ENCODE results near the gene SLC7A1. TPM values are rescaled to one million over a fixed set of nuclear protein-coding genes. Genes with fewer than 3 reads are reported as not detected.
A peak's percentile ranks its signal among the peaks of the same experiment; 100 is the strongest.

SLC7A1 gene
- total RNA-seq, 6 donors from 2014 or later, result 2.1 to 38.0 (median 21.5) TPM

DNA sequence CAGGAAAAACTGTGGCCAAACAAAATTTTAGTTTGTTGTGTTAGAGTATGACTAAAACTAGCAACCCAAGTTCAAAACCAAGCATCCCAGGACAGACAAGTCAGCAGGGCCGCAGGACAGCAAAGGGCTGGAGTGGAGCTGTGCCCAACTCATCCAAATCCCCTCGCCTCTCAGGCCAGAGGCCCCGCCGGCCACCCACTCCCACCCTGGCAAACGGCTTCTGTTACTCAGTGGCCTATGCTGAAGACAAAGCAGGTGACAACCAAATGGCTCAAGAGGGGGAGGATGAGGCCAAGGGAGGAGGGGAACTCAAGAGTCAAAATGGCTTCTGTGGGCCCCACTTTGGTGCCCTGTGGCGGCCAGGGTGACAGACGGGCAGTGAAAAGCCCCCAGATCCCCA lies 69.7 kb downstream of the SLC7A1 start:
- H3K4me3 ChIP-seq, result no peak overlapping the region
- DNase-seq (no peak), ATAC-seq (ENCODE audit: low FRiP score in 2 of 2) (no peak)
- H3K4me1 ChIP-seq, result no peaks in the 10 kb centered on the region
- peaks cover 0 to 35% (median 9%) of the 10 kb centered on the region in 4 donors for H3K36me3 ChIP-seq
- H3K27ac ChIP-seq, result no peak overlapping the region
- no peak for TF ChIP-seq EP300 (IDR thresholded peaks at IDR 0.05)
- TF ChIP-seq CTCF (IDR thresholded peaks at IDR 0.05), result no peak
- TF ChIP-seq POLR2AphosphoS5 (IDR thresholded peaks at IDR 0.05), result no peak
- no peak for TF ChIP-seq POLR2A (IDR thresholded peaks at IDR 0.05)
- no peaks in the 10 kb centered on the region for H3K27me3 ChIP-seq
- WGBS, 2 donors, result 80 to 97% methylated on average over 4 to 7 of the region's 7 CpGs
- H3K9me3 ChIP-seq, result no peaks in the 10 kb centered on the region

DNA sequence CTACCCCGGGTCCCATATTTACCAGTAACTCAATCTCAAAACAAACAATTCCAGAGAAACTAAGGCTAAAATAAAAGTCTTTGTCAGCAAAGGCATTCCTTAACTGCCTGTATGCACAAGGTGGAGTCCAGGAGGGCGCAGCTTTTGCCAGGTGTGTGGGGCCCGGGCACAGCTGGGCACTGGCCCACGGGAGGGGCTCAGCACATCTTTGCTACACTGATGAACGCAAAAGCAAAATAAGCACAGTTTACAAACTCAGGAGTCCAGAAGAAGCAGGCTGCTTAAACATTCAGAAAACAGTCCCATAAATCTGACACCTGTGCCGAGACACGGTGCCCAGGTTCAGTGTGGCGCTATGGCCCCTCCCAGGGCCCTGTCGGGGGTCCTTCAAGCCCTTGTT lies 70.8 kb downstream of the SLC7A1 start:
- 86 to 91% methylated on average over 9 of the region's 9 CpGs for WGBS, 2 donors
- Histone ChIP-seq H3K36me3 (peaks cover 0 to 28% (median 9%) of the 10 kb centered on the region in 4 donors), H3K4me3 (no peak overlapping the region), H3K27me3 (no peaks in the 10 kb centered on the region), H3K4me1 (no peaks in the 10 kb centered on the region), H3K27ac (no peak overlapping the region), H3K9me3 (no peaks in the 10 kb centered on the region)
- ATAC-seq (ENCODE audit: low FRiP score in 2 of 2), result no peak
- TF ChIP-seq CTCF (IDR thresholded peaks at IDR 0.05) (no peak), EP300 (IDR thresholded peaks at IDR 0.05) (no peak), POLR2A (IDR thresholded peaks at IDR 0.05) (no peak)
- no peak for DNase-seq

DNA sequence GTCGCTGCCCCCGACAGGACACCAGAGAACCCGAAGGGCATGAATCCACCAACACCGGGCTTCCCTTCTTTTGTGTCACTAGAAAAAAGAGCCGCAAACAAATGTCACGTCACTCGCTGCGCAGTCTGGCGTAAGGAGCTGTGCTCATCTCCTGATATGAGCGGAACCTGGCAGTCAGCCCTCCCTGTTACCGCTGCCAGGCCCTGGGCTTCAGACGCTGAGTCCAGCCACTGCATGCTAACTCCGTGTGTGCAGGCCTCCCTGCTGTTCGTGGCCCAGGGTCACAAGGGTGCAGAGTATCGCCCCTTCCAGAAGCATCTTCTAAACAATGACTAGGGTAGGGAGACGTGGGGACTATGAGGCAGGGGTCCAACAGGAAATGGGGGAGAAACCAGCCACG lies 71.3 kb downstream of the SLC7A1 start:
- Histone ChIP-seq H3K27me3 (no peaks in the 10 kb centered on the region), H3K27ac (no peak overlapping the region), H3K36me3 (peaks cover 0 to 25% (median 7%) of the 10 kb centered on the region in 4 donors), H3K4me1 (no peaks in the 10 kb centered on the region), H3K4me3 (no peak overlapping the region), H3K9me3 (no peaks in the 10 kb centered on the region)
- ATAC-seq (ENCODE audit: low FRiP score in 2 of 2) (peak; percentile 3 to 73), DNase-seq (no peak)
- 90 to 91% methylated on average over 11 to 17 of the region's 17 CpGs for WGBS, 2 donors
- no peak for TF ChIP-seq POLR2A (IDR thresholded peaks at IDR 0.05)
- no peak for TF ChIP-seq POLR2AphosphoS5 (IDR thresholded peaks at IDR 0.05)
- no peak for TF ChIP-seq CTCF (IDR thresholded peaks at IDR 0.05)
- TF ChIP-seq EP300 (IDR thresholded peaks at IDR 0.05), result no peak

- TF ChIP-seq EP300 (IDR thresholded peaks at IDR 0.05) (no peak), CTCF (IDR thresholded peaks at IDR 0.05) (no peak), POLR2AphosphoS5 (IDR thresholded peaks at IDR 0.05) (no peak), POLR2A (IDR thresholded peaks at IDR 0.05) (no peak)
- Histone ChIP-seq H3K4me1 (no peaks in the 10 kb centered on the region), H3K27ac (no peak overlapping the region), H3K36me3 (peaks cover 0 to 23% (median 5%) of the 10 kb centered on the region in 4 donors), H3K9me3 (no peaks in the 10 kb centered on the region), H3K4me3 (no peak overlapping the region), H3K27me3 (no peaks in the 10 kb centered on the region)
- ATAC-seq (ENCODE audit: low FRiP score in 2 of 2) (peak in 1 of 2 donors; percentile 82), DNase-seq (no peak)
- 93 to 96% methylated on average over 20 to 23 of the region's 23 CpGs for WGBS, 2 donors
Observed at GRCh38 chr13:29523199-29523961, 72.1 kb downstream of the SLC7A1 start.

Data from upper lobe of left lung (tissue), 6 donors.